ENCODE results near the gene CFD. TPM values are rescaled to one million over a fixed set of nuclear protein-coding genes. Genes with fewer than 3 reads are reported as not detected.

The CFD gene
- total and polyA plus RNA-seq, 4 donors, result 4.5 to 20.2 (median 13.6) TPM

GRCh38 chr19:875265-875879 is 15.9 kb downstream of the CFD start:
- peaks cover 8 to 38% (median 11%) of the 10 kb centered on the region in 4 donors for H3K36me3 ChIP-seq (ENCODE audit: control insufficient read depth in 4 of 4, insufficient read depth in 3 of 4, low read depth in 1 of 4, low read length in 3 of 4)
- H3K4me3 ChIP-seq (ENCODE audit: low read depth in 1 of 3, low read length in 3 of 3), result no peak overlapping the region
- TF ChIP-seq NR2F2 (IDR thresholded peaks at IDR 0.05), result no peak
- no peak for TF ChIP-seq EGR1 (IDR thresholded peaks at IDR 0.05; ENCODE audit: low read depth in 2 of 2)
- TF ChIP-seq, protein P1, sequence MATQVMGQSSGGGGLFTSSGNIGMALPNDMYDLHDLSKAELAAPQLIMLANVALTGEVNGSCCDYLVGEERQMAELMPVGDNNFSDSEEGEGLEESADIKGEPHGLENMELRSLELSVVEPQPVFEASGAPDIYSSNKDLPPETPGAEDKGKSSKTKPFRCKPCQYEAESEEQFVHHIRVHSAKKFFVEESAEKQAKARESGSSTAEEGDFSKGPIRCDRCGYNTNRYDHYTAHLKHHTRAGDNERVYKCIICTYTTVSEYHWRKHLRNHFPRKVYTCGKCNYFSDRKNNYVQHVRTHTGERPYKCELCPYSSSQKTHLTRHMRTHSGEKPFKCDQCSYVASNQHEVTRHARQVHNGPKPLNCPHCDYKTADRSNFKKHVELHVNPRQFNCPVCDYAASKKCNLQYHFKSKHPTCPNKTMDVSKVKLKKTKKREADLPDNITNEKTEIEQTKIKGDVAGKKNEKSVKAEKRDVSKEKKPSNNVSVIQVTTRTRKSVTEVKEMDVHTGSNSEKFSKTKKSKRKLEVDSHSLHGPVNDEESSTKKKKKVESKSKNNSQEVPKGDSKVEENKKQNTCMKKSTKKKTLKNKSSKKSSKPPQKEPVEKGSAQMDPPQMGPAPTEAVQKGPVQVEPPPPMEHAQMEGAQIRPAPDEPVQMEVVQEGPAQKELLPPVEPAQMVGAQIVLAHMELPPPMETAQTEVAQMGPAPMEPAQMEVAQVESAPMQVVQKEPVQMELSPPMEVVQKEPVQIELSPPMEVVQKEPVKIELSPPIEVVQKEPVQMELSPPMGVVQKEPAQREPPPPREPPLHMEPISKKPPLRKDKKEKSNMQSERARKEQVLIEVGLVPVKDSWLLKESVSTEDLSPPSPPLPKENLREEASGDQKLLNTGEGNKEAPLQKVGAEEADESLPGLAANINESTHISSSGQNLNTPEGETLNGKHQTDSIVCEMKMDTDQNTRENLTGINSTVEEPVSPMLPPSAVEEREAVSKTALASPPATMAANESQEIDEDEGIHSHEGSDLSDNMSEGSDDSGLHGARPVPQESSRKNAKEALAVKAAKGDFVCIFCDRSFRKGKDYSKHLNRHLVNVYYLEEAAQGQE (IDR thresholded peaks at IDR 0.05), result no peak
- no peak for TF ChIP-seq JUND (IDR thresholded peaks at IDR 0.05)
- no peak for TF ChIP-seq FOXA2 (IDR thresholded peaks at IDR 0.05)
- TF ChIP-seq HNF4G (IDR thresholded peaks at IDR 0.05), result no peak
- TF ChIP-seq, protein P2, sequence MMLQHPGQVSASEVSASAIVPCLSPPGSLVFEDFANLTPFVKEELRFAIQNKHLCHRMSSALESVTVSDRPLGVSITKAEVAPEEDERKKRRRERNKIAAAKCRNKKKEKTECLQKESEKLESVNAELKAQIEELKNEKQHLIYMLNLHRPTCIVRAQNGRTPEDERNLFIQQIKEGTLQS (IDR thresholded peaks at IDR 0.05), result no peak
- no peak for TF ChIP-seq YY1 (IDR thresholded peaks at IDR 0.05)
- TF ChIP-seq MAX (IDR thresholded peaks at IDR 0.05), result no peak
- no peak for TF ChIP-seq CTCF (IDR thresholded peaks at IDR 0.05; ENCODE audit: low read depth, low read length, missing input control)
- no peak for TF ChIP-seq SP1 (IDR thresholded peaks at IDR 0.05)
- TF ChIP-seq, protein P3, sequence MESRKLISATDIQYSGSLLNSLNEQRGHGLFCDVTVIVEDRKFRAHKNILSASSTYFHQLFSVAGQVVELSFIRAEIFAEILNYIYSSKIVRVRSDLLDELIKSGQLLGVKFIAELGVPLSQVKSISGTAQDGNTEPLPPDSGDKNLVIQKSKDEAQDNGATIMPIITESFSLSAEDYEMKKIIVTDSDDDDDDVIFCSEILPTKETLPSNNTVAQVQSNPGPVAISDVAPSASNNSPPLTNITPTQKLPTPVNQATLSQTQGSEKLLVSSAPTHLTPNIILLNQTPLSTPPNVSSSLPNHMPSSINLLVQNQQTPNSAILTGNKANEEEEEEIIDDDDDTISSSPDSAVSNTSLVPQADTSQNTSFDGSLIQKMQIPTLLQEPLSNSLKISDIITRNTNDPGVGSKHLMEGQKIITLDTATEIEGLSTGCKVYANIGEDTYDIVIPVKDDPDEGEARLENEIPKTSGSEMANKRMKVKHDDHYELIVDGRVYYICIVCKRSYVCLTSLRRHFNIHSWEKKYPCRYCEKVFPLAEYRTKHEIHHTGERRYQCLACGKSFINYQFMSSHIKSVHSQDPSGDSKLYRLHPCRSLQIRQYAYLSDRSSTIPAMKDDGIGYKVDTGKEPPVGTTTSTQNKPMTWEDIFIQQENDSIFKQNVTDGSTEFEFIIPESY (IDR thresholded peaks at IDR 0.05), result no peak
- no peak for TF ChIP-seq GABPA (IDR thresholded peaks at IDR 0.05 in 1 of 2, conservative IDR thresholded peaks at IDR 0.05 in 1 of 2)
- no peak for TF ChIP-seq FOXA1 (IDR thresholded peaks at IDR 0.05)
- no peak for TF ChIP-seq RXRA (IDR thresholded peaks at IDR 0.05)
- no peak for TF ChIP-seq TAF1 (conservative IDR thresholded peaks at IDR 0.05)
- H3K9ac ChIP-seq (ENCODE audit: low read depth in 1 of 2, low read length in 2 of 2), result no peak overlapping the region
- no peak for DNase-seq (ENCODE audit: low spot score)
- 98% methylated on average over 28 of the region's 28 CpGs for WGBS
- H3K27me3 ChIP-seq (ENCODE audit: control insufficient read depth in 4 of 4, insufficient read depth in 4 of 4, low read length in 3 of 4), result no peaks in the 10 kb centered on the region
- H3K9me3 ChIP-seq (ENCODE audit: control insufficient read depth in 4 of 4, low read length in 3 of 4), result no peaks in the 10 kb centered on the region
- H3K4me1 ChIP-seq (ENCODE audit: control insufficient read depth in 4 of 4, insufficient read depth in 4 of 4, low read length in 3 of 4), result no peaks in the 10 kb centered on the region
- H3K27ac ChIP-seq (ENCODE audit: low read depth in 1 of 2, low read length in 2 of 2), result no peak overlapping the region
